MM.1S (cell line): ENCODE results near the gene FITM2.

Experiments
- DNase-seq: peaks from one replicate; pipeline ENCODE4 v3.0.0-alpha.2; 2015
- H2AFZ ChIP-seq: fragments of 300-600 bp; sonication (generic); 2 replicates; pipeline ENCODE4 v1.6.0; 2016; ENCODE audit warnings: antibody characterized with exemption, low read length
- H3F3A ChIP-seq: fragments of 300-600 bp; sonication (generic); 2 replicates; pipeline ENCODE4 v1.6.1; 2016; ENCODE audit warnings: mild to moderate bottlenecking, antibody characterized with exemption, low read length, moderate library complexity, mixed read lengths; ENCODE audit not compliant: insufficient read depth
- H3K27ac ChIP-seq: fragments of 300-600 bp; sonication (generic); 2 replicates; pipeline ENCODE4 v1.5.1; 2016; ENCODE audit warnings: mild to moderate bottlenecking, low read length
- H3K27me3 ChIP-seq: fragments of 300-600 bp; sonication (generic); replicated peaks from 2 replicates; pipeline ENCODE4 v1.6.0; 2016; ENCODE audit warnings: low read length; ENCODE audit not compliant: insufficient read depth
- H3K36me3 ChIP-seq: fragments of 300-600 bp; sonication (generic); replicated peaks from 2 replicates; pipeline ENCODE4 v1.6.1; 2016; ENCODE audit warnings: mild to moderate bottlenecking, low read length, mixed read lengths; ENCODE audit not compliant: insufficient read depth
- H3K4me1 ChIP-seq: fragments of 300-600 bp; sonication (generic); 2 replicates; pipeline ENCODE4 v1.6.1; 2016; ENCODE audit warnings: low read length, mixed read lengths
- H3K4me2 ChIP-seq: fragments of 300-600 bp; sonication (generic); 2 replicates; pipeline ENCODE4 v1.6.0; 2016; ENCODE audit warnings: low read depth, low read length
- H3K4me3 ChIP-seq: fragments of 300-600 bp; sonication (generic); 2 replicates; pipeline ENCODE4 v1.5.1; 2016; ENCODE audit warnings: low read length, mixed read lengths
- H3K79me2 ChIP-seq: fragments of 300-600 bp; sonication (generic); 2 replicates; pipeline ENCODE4 v1.6.1; 2016; ENCODE audit warnings: mixed run types, low read length, mixed read lengths
- H3K9ac ChIP-seq: fragments of 300-600 bp; sonication (generic); 2 replicates; pipeline ENCODE4 v1.6.1; 2016; ENCODE audit warnings: low read length, mixed read lengths
- H3K9me2 ChIP-seq: fragments of 300-600 bp; sonication (generic); replicated peaks from 2 replicates; pipeline ENCODE4 v1.6.1; 2016; ENCODE audit warnings: mild to moderate bottlenecking, low read length, mixed read lengths; ENCODE audit not compliant: insufficient read depth
- H3K9me3 ChIP-seq: fragments of 300-600 bp; sonication (generic); replicated peaks from 2 replicates; pipeline ENCODE4 v1.6.1; 2016; ENCODE audit warnings: mild to moderate bottlenecking, low read length, mixed read lengths; ENCODE audit not compliant: insufficient read depth
- H4K20me1 ChIP-seq: fragments of 300-600 bp; sonication (generic); 2 replicates; pipeline ENCODE4 v1.6.1; 2016; ENCODE audit warnings: mild to moderate bottlenecking, low read length, moderate library complexity, mixed read lengths; ENCODE audit not compliant: insufficient read depth
- EZH2 ChIP-seq: fragments of 300-600 bp; sonication (generic); optimal IDR thresholded peaks from 2 replicates; pipeline ENCODE3; 2017; ENCODE audit warnings: low read depth, mild to moderate bottlenecking, antibody characterized with exemption, low read length, mixed read lengths
- EZH2phosphoT487 ChIP-seq: fragments of 300-600 bp; sonication (generic); IDR thresholded peaks from 2 replicates; pipeline ENCODE4 v1.6.1; 2018; ENCODE audit warnings: antibody characterized with exemption, low read length
- TF ChIP-seq, protein P1 (sequence below): fragments of 300-600 bp; sonication (generic); IDR thresholded peaks from 2 replicates; pipeline ENCODE4 v1.5.1; 2016; ENCODE audit warnings: antibody characterized with exemption, low read length, mixed read lengths

FITM2 gene

DNA sequence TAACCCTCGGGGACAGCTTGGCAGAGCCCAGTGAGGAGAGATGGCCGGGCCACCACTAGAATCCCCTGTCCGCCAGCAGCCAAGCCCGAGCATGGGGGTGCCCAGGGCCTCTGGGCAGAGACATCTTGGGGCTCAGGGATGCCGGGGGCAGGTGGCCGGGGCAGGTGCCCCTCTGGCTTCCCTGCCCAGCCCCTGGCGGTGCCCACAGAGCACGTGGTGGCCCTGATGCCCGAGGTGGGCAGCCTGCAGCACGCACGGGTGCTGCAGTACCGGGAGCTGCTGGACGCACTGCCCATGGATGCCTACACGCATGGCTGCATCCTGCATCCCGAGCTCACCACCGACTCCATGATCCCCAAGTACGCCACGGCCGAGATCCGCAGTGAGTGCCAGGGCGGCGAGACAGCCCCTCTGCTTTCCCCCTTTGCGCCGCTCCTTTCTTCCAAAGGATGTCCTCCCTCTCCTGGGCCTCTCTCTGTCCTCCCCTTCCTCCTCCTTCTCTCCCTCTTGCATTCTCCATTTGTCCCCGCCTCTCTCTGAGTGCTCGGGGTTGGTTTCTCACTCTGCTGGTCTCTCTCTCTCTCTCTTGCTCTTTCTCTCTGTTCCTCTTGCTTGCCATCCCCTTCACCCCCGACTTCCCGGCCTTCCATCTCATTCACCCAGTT, 52.6 kb downstream of the FITM2 start:
- Histone ChIP-seq H2AFZ (no peak overlapping the region), H4K20me1 (no peaks in the 10 kb centered on the region), H3K9me3 (no peaks in the 10 kb centered on the region), H3K27me3 (no peaks in the 10 kb centered on the region), H3K9ac (no peak overlapping the region), H3F3A (no peaks in the 10 kb centered on the region), H3K4me2 (no peak overlapping the region), H3K9me2 (no peaks in the 10 kb centered on the region), H3K36me3 (no peaks in the 10 kb centered on the region), H3K79me2 (no peaks in the 10 kb centered on the region), H3K27ac (no peak overlapping the region), H3K4me3 (no peak overlapping the region), H3K4me1 (no peaks in the 10 kb centered on the region)
- no peak for TF ChIP-seq EZH2
- TF ChIP-seq, protein P1, sequence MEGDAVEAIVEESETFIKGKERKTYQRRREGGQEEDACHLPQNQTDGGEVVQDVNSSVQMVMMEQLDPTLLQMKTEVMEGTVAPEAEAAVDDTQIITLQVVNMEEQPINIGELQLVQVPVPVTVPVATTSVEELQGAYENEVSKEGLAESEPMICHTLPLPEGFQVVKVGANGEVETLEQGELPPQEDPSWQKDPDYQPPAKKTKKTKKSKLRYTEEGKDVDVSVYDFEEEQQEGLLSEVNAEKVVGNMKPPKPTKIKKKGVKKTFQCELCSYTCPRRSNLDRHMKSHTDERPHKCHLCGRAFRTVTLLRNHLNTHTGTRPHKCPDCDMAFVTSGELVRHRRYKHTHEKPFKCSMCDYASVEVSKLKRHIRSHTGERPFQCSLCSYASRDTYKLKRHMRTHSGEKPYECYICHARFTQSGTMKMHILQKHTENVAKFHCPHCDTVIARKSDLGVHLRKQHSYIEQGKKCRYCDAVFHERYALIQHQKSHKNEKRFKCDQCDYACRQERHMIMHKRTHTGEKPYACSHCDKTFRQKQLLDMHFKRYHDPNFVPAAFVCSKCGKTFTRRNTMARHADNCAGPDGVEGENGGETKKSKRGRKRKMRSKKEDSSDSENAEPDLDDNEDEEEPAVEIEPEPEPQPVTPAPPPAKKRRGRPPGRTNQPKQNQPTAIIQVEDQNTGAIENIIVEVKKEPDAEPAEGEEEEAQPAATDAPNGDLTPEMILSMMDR: no peak
- TF ChIP-seq EZH2phosphoT487: no peak
- DNase-seq: no peak

DNA sequence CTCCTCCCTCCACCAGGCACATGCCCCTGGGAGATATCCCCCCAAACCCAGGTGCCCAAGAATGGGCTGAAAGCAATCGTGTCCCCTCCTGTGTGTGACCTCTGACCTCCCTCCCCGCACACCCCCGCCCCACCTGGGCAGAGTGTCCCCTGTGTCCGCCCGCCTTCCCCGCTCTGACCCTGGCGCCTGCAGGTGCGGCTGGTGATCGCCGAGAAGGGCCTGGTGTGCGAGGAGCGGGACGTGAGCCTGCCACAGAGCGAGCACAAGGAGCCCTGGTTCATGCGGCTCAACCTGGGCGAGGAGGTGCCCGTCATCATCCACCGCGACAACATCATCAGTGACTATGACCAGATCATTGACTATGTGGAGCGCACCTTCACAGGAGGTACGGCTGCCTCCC, 54.0 kb downstream of the FITM2 start:
- Histone ChIP-seq H3K9me2 (no peaks in the 10 kb centered on the region), H3K4me3 (no peak overlapping the region), H4K20me1 (no peaks in the 10 kb centered on the region), H3K27me3 (no peaks in the 10 kb centered on the region), H3K9ac (no peak overlapping the region), H3K9me3 (no peaks in the 10 kb centered on the region), H3F3A (no peaks in the 10 kb centered on the region), H3K36me3 (no peaks in the 10 kb centered on the region), H3K27ac (no peak overlapping the region), H3K4me2 (no peak overlapping the region), H3K4me1 (no peaks in the 10 kb centered on the region), H2AFZ (no peak overlapping the region), H3K79me2 (no peaks in the 10 kb centered on the region)
- TF ChIP-seq, protein P1: no peak
- TF ChIP-seq EZH2: no peak
- TF ChIP-seq EZH2phosphoT487: no peak
- no peak for DNase-seq

DNA sequence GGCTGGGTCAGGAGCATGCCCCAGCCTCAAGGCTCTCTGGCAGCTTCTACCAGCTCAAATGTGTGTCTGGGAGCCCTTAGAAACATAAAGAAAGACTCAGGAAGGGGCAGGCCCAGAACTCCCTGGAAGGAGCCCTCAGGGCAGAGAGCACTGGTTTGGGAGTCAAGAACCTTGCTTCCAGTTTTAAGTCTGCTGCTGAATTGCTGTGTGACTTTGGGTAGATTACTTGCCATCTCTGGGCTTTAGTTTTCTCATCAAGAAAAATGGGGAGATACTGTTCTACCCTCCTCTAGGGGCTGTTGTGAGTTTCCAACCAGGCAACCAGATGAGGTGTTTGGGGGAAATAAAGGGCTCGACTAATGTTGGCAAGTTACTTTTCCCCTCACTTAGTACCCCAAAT, 55.1 kb downstream of the FITM2 start:
- Histone ChIP-seq H3K9ac (no peak overlapping the region), H3K9me2 (no peaks in the 10 kb centered on the region), H2AFZ (no peak overlapping the region), H4K20me1 (no peaks in the 10 kb centered on the region), H3K9me3 (no peaks in the 10 kb centered on the region), H3K79me2 (no peaks in the 10 kb centered on the region), H3K4me3 (no peak overlapping the region), H3K36me3 (no peaks in the 10 kb centered on the region), H3K27ac (no peak overlapping the region), H3K27me3 (no peaks in the 10 kb centered on the region), H3F3A (no peaks in the 10 kb centered on the region), H3K4me2 (no peak overlapping the region), H3K4me1 (no peaks in the 10 kb centered on the region)
- DNase-seq: no peak
- TF ChIP-seq EZH2phosphoT487 (no peak), EZH2 (no peak)
- TF ChIP-seq, protein P1: no peak
